OCI-LY7 (cell line): ENCODE data around the gene HECW1. TPM values are rescaled to one million over a fixed set of nuclear protein-coding genes. Genes with fewer than 3 reads are reported as not detected.

Source experiments
- BruUV-seq: library from RNA; stranded (reverse); fragments of 400-500 nt; replicated peaks from 2 replicates; lab custom pipeline; 2021; lab: Mats Ljungman, UMichigan
- CTCF ChIA-PET: fragments of 300-600 bp; sonication (Branson Sonifier 250); formaldehyde crosslinking; loops from one replicate; lab custom pipeline; 2022; ENCODE audit warnings: antibody characterized with exemption; ENCODE audit not compliant: unreplicated experiment; lab: Charles Lee
- POLR2A ChIA-PET: fragments of 300-600 bp; sonication (Branson Sonifier 250); formaldehyde crosslinking; loops from one replicate; lab custom pipeline; 2022; ENCODE audit warnings: antibody characterized with exemption; lab: Charles Lee
- DNase-seq: peaks from one replicate; pipeline ENCODE4 v3.0.0-alpha.2; 2015; ENCODE audit warnings: low spot score
- H2AFZ ChIP-seq: fragments of 200-600 bp; sonication (generic), shearing (Covaris generic); 2 replicates; pipeline ENCODE4 v1.6.1; 2014; ENCODE audit warnings: mild to moderate bottlenecking, antibody characterized with exemption, low read length, moderate library complexity
- H3K27ac ChIP-seq: fragments of 200-600 bp; sonication (generic); 2 replicates; pipeline ENCODE4 v1.5.1; 2014; ENCODE audit warnings: mixed run types, low read depth, mild to moderate bottlenecking, moderate library complexity, low read length, inconsistent platforms; ENCODE audit not compliant: poor library complexity, severe bottlenecking
- H3K36me3 ChIP-seq: fragments of 200-600 bp; sonication (generic); 2 replicates; pipeline ENCODE4 v1.6.1; 2014; ENCODE audit warnings: mild to moderate bottlenecking, antibody characterized with exemption, low read length, moderate library complexity, mixed read lengths; ENCODE audit not compliant: insufficient read depth
- H3K4me1 ChIP-seq: fragments of 200-600 bp; sonication (generic); 2 replicates; pipeline ENCODE4 v1.5.1; 2014; ENCODE audit warnings: mild to moderate bottlenecking, low read length; ENCODE audit not compliant: insufficient read depth, poor library complexity, severe bottlenecking
- H3K4me2 ChIP-seq: fragments of 200-600 bp; sonication (generic); 2 replicates; pipeline ENCODE4 v1.6.1; 2014; ENCODE audit warnings: mild to moderate bottlenecking, low read length
- H3K4me3 ChIP-seq: fragments of 200-600 bp; sonication (generic); 2 replicates; pipeline ENCODE4 v1.5.1; 2014; ENCODE audit warnings: mild to moderate bottlenecking, low read depth, low read length; ENCODE audit not compliant: poor library complexity, severe bottlenecking
- H3K79me2 ChIP-seq: fragments of 200-600 bp; sonication (generic); 2 replicates; pipeline ENCODE4 v1.6.1; 2016; ENCODE audit warnings: low read depth, mild to moderate bottlenecking, low read length, moderate library complexity, mixed read lengths; ENCODE audit not compliant: insufficient read depth
- H3K9me2 ChIP-seq: fragments of 200-600 bp; sonication (generic); 2 replicates; pipeline ENCODE4 v1.6.1; 2016; ENCODE audit warnings: mild to moderate bottlenecking, low read length, mixed read lengths; ENCODE audit not compliant: insufficient read depth
- H3K9me3 ChIP-seq: fragments of 200-600 bp; sonication (generic); 2 replicates; pipeline ENCODE4 v1.6.1; 2014; ENCODE audit warnings: mild to moderate bottlenecking, mixed run types, low read length, mixed read lengths
- H4K20me1 ChIP-seq: fragments of 200-600 bp; sonication (generic); 2 replicates; pipeline ENCODE4 v1.6.1; 2014; ENCODE audit warnings: mild to moderate bottlenecking, antibody characterized with exemption, low read length, moderate library complexity, mixed read lengths; ENCODE audit not compliant: insufficient read depth
- CTCF ChIP-seq: fragments of 200-600 bp; sonication (generic); conservative IDR thresholded peaks from 2 replicates; pipeline ENCODE4 v1.5.1; 2014; ENCODE audit warnings: mild to moderate bottlenecking, antibody characterized with exemption, low read length, moderate library complexity, mixed read lengths
- EZH2phosphoT487 ChIP-seq: fragments of 200-600 bp; sonication (generic); IDR thresholded peaks from 2 replicates; pipeline ENCODE4 v1.6.1; 2018; ENCODE audit warnings: low read depth, borderline replicate concordance, mild to moderate bottlenecking, mixed run types, antibody characterized with exemption, low read length, moderate library complexity, mixed read lengths
- intact Hi-C: fragments of 100-400 bp; cut with micrococcal nuclease; formaldehyde crosslinking; loops from one replicate; pipeline ENCODE4 v1.10.0; 2022; ENCODE audit not compliant: unreplicated experiment
- total RNA-seq, 2 experiments: library from RNA; depleted of rRNA in 1 of 2; stranded (reverse); fragments of >200 nt in 1 of 2; shearing (Covaris generic) in 1 of 2; gene quantifications; 2 replicates each; pipeline ENCODE4 v1.2.3, GENCODE V29; 2014 to 2022

The HECW1 gene
- total RNA-seq, 2 experiments from 2014 or later, result 2.0 TPM

- Histone ChIP-seq H3K4me2 (no peak overlapping the region), H3K36me3 (no peaks in the 10 kb centered on the region), H2AFZ (no peak overlapping the region), H3K9me3 (no peaks in the 10 kb centered on the region), H3K4me1 (no peaks in the 10 kb centered on the region), H3K79me2 (no peaks in the 10 kb centered on the region), H3K27ac (no peak overlapping the region), H3K4me3 (no peak overlapping the region), H3K9me2 (no peaks in the 10 kb centered on the region), H4K20me1 (no peaks in the 10 kb centered on the region)
- no TSS peak for BruUV-seq
- no peak for DNase-seq
- TF ChIP-seq CTCF, result no peak
- no peak for TF ChIP-seq EZH2phosphoT487
- ChIA-PET CTCF (no interaction called here), POLR2A (no interaction called here)
- intact Hi-C loops, result no loop called here
Observed at GRCh38 chr7:43302773-43303460, 190.5 kb downstream of the HECW1 start.

GRCh38 chr7:43303740-43304241 is 191.3 kb downstream of the HECW1 start:
- no peaks in the 10 kb centered on the region for H4K20me1 ChIP-seq
- no peak overlapping the region for H2AFZ ChIP-seq
- no peaks in the 10 kb centered on the region for H3K9me2 ChIP-seq
- no peak for DNase-seq
- ChIA-PET CTCF (no interaction called here), POLR2A (no interaction called here)
- BruUV-seq, result no TSS peak
- intact Hi-C loops, result no loop called here
- H3K36me3 ChIP-seq, result no peaks in the 10 kb centered on the region
- no peak overlapping the region for H3K4me3 ChIP-seq
- no peaks in the 10 kb centered on the region for H3K9me3 ChIP-seq
- H3K4me2 ChIP-seq, result no peak overlapping the region
- no peak overlapping the region for H3K27ac ChIP-seq
- TF ChIP-seq CTCF (no peak), EZH2phosphoT487 (no peak)
- no peaks in the 10 kb centered on the region for H3K79me2 ChIP-seq
- H3K4me1 ChIP-seq, result no peaks in the 10 kb centered on the region

- no peaks in the 10 kb centered on the region for H3K9me3 ChIP-seq
- no peak overlapping the region for H2AFZ ChIP-seq
- H3K79me2 ChIP-seq, result no peaks in the 10 kb centered on the region
- ChIA-PET CTCF (no interaction called here), POLR2A (interaction anchor here (1.9 kb wide), 1 partner anchor 11 kb away, joined by 9 read pairs; no protein-coding TSS in a partner anchor)
- intact Hi-C loops, result no loop called here
- no peaks in the 10 kb centered on the region for H3K36me3 ChIP-seq
- no peak for DNase-seq
- TF ChIP-seq CTCF (no peak), EZH2phosphoT487 (no peak)
- H3K9me2 ChIP-seq, result no peaks in the 10 kb centered on the region
- no peak overlapping the region for H3K4me3 ChIP-seq
- no TSS peak for BruUV-seq
- H3K27ac ChIP-seq, result no peak overlapping the region
- no peak overlapping the region for H3K4me2 ChIP-seq
- no peaks in the 10 kb centered on the region for H4K20me1 ChIP-seq
- no peaks in the 10 kb centered on the region for H3K4me1 ChIP-seq
Observed at GRCh38 chr7:43306404-43306803, 194.0 kb downstream of the HECW1 start.
